K562 (cell line): Measurements from ENCODE around the gene IQGAP3. TPM values are rescaled to one million over a fixed set of nuclear protein-coding genes. Genes with fewer than 3 reads are reported as not detected.

Experiments used
- BCOR ChIP-seq: fragments of 450-650 bp; IDR thresholded peaks from 2 replicates; pipeline ENCODE4 v1.6.1; 2016
- CTBP1 ChIP-seq: fragments of 450-650 bp; IDR thresholded peaks from 2 replicates; pipeline ENCODE4 v1.6.1; 2016; ENCODE audit warnings: borderline replicate concordance
- DIDO1 ChIP-seq: fragments of 450-650 bp; IDR thresholded peaks from 2 replicates; pipeline ENCODE4 v1.6.1; 2016; ENCODE audit warnings: low read depth, missing biosample characterization, missing genetic modification characterization
- ESRRB ChIP-seq: fragments of 250-450 bp; sonication (Bioruptor Pico); IDR thresholded peaks from 2 replicates; pipeline ENCODE4 v1.5.0; 2020; ENCODE audit warnings: mild to moderate bottlenecking, moderate library complexity, borderline replicate concordance
- HNRNPL ChIP-seq: fragments of 200-400 bp; formaldehyde crosslinking; IDR thresholded peaks from 2 replicates; pipeline ENCODE4 v1.6.1; 2017; ENCODE audit warnings: low read depth, mild to moderate bottlenecking, low read length
- ILF3 ChIP-seq: fragments of 450-650 bp; IDR thresholded peaks from 2 replicates; pipeline ENCODE4 v1.6.1; 2018; ENCODE audit warnings: antibody characterized with exemption, mild to moderate bottlenecking, moderate library complexity, borderline replicate concordance
- MAFF ChIP-seq: IDR thresholded peaks from 2 replicates; pipeline ENCODE4 v1.6.1; 2012; ENCODE audit warnings: low read length, improper control_type of control experiment
- MCM2 ChIP-seq: fragments of 450-650 bp; IDR thresholded peaks from 2 replicates; pipeline ENCODE4 v1.6.1; 2017; ENCODE audit warnings: low read depth, mild to moderate bottlenecking
- NFRKB ChIP-seq: fragments of 450-650 bp; IDR thresholded peaks from 2 replicates; pipeline ENCODE4 v1.6.1; 2016; ENCODE audit warnings: low read depth
- PPARD ChIP-seq: fragments of 250-450 bp; sonication (Bioruptor Pico); IDR thresholded peaks from 2 replicates; pipeline ENCODE4 v1.8.0; 2022; ENCODE audit warnings: inconsistent platforms, mild to moderate bottlenecking, moderate library complexity
- RFX1 ChIP-seq: fragments of 450-650 bp; IDR thresholded peaks from 2 replicates; pipeline ENCODE4 v1.6.1; 2016; ENCODE audit warnings: mild to moderate bottlenecking, moderate library complexity
- ZNF584 ChIP-seq: fragments of 200-800 bp; sonication (Bioruptor generic); IDR thresholded peaks from 2 replicates; pipeline ENCODE4 v1.6.1; 2016; ENCODE audit warnings: low read depth, mild to moderate bottlenecking, missing genetic modification characterization, missing compliant biosample characterization
- polyA plus RNA-seq, 8 experiments: library from polyadenylated mRNA; depleted of rRNA in 4 of 8; stranded (reverse) in 5 of 8; unstranded in 3 of 8; fragments of >200 nt; fragmentation: Nextera tagmentation in 2 of 8; fragmentation: Illumina TruSeq in 1 of 8; extraction: Ambion mirVana in 2 of 8; extraction: Trizol in 1 of 8; gene quantifications; 2 replicates each; pipeline versions ENCODE4 v1.2.1 to v1.2.3, GENCODE V29; 2011 to 2014; ENCODE audit warnings: inconsistent platforms in 1 of 8, missing spikeins in 1 of 8
- total RNA-seq, 7 experiments: library from RNA; depleted of rRNA in 6 of 7; stranded (reverse); fragments of >200 nt in 6 of 7; fragmentation: Illumina TruSeq in 2 of 7; extraction: Trizol in 2 of 7; gene quantifications; 2 replicates each; pipeline versions ENCODE4 v1.2.1 to v1.2.3, GENCODE V29; 2011 to 2021; ENCODE audit warnings: low replicate concordance in 1 of 7
- TF ChIP-seq, protein P1 (sequence below): fragments of 250-450 bp; sonication (Bioruptor Pico); IDR thresholded peaks from 2 replicates; pipeline ENCODE4 v1.4.0; 2020; ENCODE audit warnings: borderline replicate concordance
- TF ChIP-seq, protein P2 (sequence below): sonication (generic); formaldehyde crosslinking; IDR thresholded peaks from 2 replicates; pipeline ENCODE4 v1.8.1; 2023; ENCODE audit warnings: mild to moderate bottlenecking, missing genetic modification reagents, moderate library complexity
- TF ChIP-seq, protein P3 (sequence below): fragments of 450-650 bp; conservative IDR thresholded peaks from 2 replicates; pipeline ENCODE4 v1.6.1; 2016; ENCODE audit warnings: missing genetic modification characterization, low read depth, mild to moderate bottlenecking, missing compliant biosample characterization, moderate library complexity
- TF ChIP-seq, protein P4 (sequence below), 3 experiments: fragments of 200-800 bp in 1 of 3; fragments of 250-450 bp in 1 of 3; fragments of 450-650 bp in 1 of 3; sonication (Bioruptor Pico) in 1 of 3; sonication (Bioruptor generic) in 1 of 3; formaldehyde crosslinking in 1 of 3; IDR thresholded peaks; 2 replicates each; pipeline versions ENCODE4 v1.6.1 to v1.8.0; 2016 to 2022; ENCODE audit warnings: mild to moderate bottlenecking in 2 of 3, missing genetic modification characterization in 2 of 3, missing compliant biosample characterization in 1 of 3, moderate library complexity in 1 of 3
- TF ChIP-seq, protein P5 (sequence below): fragments of 250-450 bp; sonication (Bioruptor Pico); IDR thresholded peaks from 2 replicates; pipeline ENCODE4 v1.8.0; 2022; ENCODE audit warnings: inconsistent platforms

IQGAP3 gene
- total and polyA plus RNA-seq, 9 of the 15 experiments (the other 6 are each of a cell fraction or from before 2014, with no cell fraction given), result 1.4 to 16.6 (median 11.9) TPM

DNA sequence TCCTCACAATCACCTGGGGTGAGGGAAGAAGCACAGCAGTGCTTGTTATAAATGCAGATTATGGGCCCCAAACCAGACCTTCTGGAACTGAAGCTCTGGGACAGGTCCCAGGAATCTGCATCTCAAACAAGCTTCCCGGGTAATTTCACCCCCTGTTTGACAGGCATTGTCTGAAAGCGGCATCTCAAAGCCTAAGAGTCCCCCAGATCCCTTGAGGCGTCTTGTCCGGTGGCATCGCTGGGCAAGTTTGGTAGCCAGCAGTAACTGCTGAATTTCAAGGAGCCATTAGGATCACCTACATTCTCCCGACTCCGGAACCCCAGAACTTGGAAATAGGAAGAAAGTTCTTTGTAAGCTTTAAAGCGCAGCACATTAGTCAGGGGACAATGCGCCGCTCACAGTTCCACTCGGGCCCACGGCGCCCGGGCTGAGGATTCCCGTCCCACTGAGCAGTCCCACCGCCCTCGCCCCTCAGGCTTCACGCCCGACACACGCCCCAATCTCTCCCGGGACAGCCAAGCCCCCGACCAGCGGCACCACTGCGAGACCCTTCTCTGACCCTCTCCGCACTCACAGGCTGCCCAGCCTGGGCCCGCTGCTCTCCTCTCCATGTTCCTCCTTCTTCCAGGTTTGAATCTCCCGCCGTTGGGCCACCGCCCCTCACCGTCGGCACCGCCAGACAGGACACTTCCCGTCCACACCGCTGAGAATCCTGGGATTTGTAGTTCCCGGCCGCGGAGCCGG is at the start of gene IQGAP3 (continued):
- TF ChIP-seq ILF3 (no peak), MAFF (no peak), MCM2 (no peak), BCOR (no peak), NFRKB (peak; percentile 43; the same call in 1 of the 2 replicates), ESRRB (CRISPR knock-in tag) (no peak), RFX1 (no peak), PPARD (CRISPR knock-in tag) (no peak), ZNF584 (CRISPR knock-in tag) (no peak), CTBP1 (peak; percentile 27; the same call in 1 of the 2 replicates), HNRNPL (no peak), DIDO1 (tag) (no peak)
- TF ChIP-seq, protein P1, sequence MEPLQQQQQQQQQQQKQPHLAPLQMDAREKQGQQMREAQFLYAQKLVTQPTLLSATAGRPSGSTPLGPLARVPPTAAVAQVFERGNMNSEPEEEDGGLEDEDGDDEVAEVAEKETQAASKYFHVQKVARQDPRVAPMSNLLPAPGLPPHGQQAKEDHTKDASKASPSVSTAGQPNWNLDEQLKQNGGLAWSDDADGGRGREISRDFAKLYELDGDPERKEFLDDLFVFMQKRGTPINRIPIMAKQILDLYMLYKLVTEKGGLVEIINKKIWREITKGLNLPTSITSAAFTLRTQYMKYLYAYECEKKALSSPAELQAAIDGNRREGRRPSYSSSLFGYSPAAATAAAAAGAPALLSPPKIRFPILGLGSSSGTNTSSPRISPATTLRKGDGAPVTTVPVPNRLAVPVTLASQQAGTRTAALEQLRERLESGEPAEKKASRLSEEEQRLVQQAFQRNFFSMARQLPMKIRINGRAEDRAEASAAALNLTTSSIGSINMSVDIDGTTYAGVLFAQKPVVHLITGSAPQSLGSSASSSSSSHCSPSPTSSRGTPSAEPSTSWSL (CRISPR knock-in tag), result no peak
- TF ChIP-seq, protein P2, sequence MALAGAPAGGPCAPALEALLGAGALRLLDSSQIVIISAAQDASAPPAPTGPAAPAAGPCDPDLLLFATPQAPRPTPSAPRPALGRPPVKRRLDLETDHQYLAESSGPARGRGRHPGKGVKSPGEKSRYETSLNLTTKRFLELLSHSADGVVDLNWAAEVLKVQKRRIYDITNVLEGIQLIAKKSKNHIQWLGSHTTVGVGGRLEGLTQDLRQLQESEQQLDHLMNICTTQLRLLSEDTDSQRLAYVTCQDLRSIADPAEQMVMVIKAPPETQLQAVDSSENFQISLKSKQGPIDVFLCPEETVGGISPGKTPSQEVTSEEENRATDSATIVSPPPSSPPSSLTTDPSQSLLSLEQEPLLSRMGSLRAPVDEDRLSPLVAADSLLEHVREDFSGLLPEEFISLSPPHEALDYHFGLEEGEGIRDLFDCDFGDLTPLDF (CRISPR knock-in tag), result peak; percentile 89; the same call in 1 of the 2 replicates
- TF ChIP-seq, protein P3, sequence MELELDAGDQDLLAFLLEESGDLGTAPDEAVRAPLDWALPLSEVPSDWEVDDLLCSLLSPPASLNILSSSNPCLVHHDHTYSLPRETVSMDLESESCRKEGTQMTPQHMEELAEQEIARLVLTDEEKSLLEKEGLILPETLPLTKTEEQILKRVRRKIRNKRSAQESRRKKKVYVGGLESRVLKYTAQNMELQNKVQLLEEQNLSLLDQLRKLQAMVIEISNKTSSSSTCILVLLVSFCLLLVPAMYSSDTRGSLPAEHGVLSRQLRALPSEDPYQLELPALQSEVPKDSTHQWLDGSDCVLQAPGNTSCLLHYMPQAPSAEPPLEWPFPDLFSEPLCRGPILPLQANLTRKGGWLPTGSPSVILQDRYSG (tag), result no peak
- TF ChIP-seq, protein P4, sequence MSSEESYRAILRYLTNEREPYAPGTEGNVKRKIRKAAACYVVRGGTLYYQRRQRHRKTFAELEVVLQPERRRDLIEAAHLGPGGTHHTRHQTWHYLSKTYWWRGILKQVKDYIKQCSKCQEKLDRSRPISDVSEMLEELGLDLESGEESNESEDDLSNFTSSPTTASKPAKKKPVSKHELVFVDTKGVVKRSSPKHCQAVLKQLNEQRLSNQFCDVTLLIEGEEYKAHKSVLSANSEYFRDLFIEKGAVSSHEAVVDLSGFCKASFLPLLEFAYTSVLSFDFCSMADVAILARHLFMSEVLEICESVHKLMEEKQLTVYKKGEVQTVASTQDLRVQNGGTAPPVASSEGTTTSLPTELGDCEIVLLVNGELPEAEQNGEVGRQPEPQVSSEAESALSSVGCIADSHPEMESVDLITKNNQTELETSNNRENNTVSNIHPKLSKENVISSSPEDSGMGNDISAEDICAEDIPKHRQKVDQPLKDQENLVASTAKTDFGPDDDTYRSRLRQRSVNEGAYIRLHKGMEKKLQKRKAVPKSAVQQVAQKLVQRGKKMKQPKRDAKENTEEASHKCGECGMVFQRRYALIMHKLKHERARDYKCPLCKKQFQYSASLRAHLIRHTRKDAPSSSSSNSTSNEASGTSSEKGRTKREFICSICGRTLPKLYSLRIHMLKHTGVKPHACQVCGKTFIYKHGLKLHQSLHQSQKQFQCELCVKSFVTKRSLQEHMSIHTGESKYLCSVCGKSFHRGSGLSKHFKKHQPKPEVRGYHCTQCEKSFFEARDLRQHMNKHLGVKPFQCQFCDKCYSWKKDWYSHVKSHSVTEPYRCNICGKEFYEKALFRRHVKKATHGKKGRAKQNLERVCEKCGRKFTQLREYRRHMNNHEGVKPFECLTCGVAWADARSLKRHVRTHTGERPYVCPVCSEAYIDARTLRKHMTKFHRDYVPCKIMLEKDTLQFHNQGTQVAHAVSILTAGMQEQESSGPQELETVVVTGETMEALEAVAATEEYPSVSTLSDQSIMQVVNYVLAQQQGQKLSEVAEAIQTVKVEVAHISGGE (CRISPR knock-in tag; IDR thresholded peaks at IDR 0.05), result peak in 1 of 3 experiments; percentile 93; a peak in 2 of 6 replicates
- TF ChIP-seq, protein P5, sequence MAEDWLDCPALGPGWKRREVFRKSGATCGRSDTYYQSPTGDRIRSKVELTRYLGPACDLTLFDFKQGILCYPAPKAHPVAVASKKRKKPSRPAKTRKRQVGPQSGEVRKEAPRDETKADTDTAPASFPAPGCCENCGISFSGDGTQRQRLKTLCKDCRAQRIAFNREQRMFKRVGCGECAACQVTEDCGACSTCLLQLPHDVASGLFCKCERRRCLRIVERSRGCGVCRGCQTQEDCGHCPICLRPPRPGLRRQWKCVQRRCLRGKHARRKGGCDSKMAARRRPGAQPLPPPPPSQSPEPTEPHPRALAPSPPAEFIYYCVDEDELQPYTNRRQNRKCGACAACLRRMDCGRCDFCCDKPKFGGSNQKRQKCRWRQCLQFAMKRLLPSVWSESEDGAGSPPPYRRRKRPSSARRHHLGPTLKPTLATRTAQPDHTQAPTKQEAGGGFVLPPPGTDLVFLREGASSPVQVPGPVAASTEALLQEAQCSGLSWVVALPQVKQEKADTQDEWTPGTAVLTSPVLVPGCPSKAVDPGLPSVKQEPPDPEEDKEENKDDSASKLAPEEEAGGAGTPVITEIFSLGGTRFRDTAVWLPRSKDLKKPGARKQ (CRISPR knock-in tag), result no peak
